Measurements from ENCODE around the gene PXMP4. TPM values are rescaled to one million over a fixed set of nuclear protein-coding genes. Genes with fewer than 3 reads are reported as not detected.
A peak's percentile ranks its signal among the peaks of the same experiment; 100 is the strongest.

PXMP4 gene
- total RNA-seq, 4 donors from 2014 or later: 1.6 to 12.0 (median 5.5) TPM

DNA sequence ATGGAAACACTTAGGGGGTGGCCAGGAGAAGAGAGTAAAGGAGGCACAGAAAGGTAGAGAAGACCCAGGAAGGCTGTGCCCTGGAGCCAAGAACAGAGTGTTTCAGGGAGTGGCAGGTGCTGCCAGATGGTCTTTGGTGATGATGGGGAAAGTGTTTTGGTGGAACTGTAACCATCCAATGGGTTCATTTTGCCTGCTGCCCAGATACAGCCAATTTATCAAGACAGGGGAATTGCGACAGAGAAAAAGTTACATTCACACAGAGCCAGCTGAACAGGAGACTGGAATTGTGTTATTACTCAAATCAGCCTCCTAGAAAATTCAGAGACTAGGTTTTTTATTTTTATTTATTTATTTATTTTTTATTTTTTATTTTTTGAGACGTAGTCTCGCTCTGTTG, 16.9 kb upstream of the PXMP4 start:
- no peak overlapping the region for H3K4me3 ChIP-seq
- no peak for DNase-seq
- H3K27me3 ChIP-seq: no peaks in the 10 kb centered on the region
- no peaks in the 10 kb centered on the region for H3K36me3 ChIP-seq
- H3K27ac ChIP-seq: no peak overlapping the region
- in situ Hi-C loops (cut with MboI; ENCODE audit: low pct_ligation_motif_present in 1 of 4, low pct_unique_long_range_greater_than_20kb in 1 of 4, low sequenced_read_pairs in 3 of 4): no loop called here
- intact Hi-C loops (cut with DNase I; ENCODE audit: low total_unique reads): no loop called here
- peaks cover 15% of the 10 kb centered on the region in 2 donors for H3K9me3 ChIP-seq
- 95 to 100% methylated on average over 1 to 3 of the region's 3 CpGs for WGBS, 2 donors (ENCODE audit: low coverage in 1 of 2)
- peaks cover 17 to 24% (median 19%) of the 10 kb centered on the region in 4 donors for H3K4me1 ChIP-seq
- TF ChIP-seq POLR2A (IDR thresholded peaks at IDR 0.05) (no peak), EP300 (IDR thresholded peaks at IDR 0.05; ENCODE audit: low read depth) (no peak), POLR2AphosphoS5 (IDR thresholded peaks at IDR 0.05) (no peak), CTCF (IDR thresholded peaks at IDR 0.05) (no peak)

GRCh38 chr20:33733654-33734576, 13.8 kb upstream of the PXMP4 start:
- peaks cover 17 to 30% (median 22%) of the 10 kb centered on the region in 4 donors for H3K4me1 ChIP-seq
- in situ Hi-C loops (cut with MboI; ENCODE audit: low pct_ligation_motif_present in 1 of 4, low pct_unique_long_range_greater_than_20kb in 1 of 4, low sequenced_read_pairs in 3 of 4): no loop called here
- no peaks in the 10 kb centered on the region for H3K27me3 ChIP-seq
- TF ChIP-seq POLR2AphosphoS5 (IDR thresholded peaks at IDR 0.05): peak; percentile 31 to 75 (median 38)
- no peak for TF ChIP-seq CTCF (IDR thresholded peaks at IDR 0.05)
- H3K36me3 ChIP-seq: no peaks in the 10 kb centered on the region
- whole genome bisulfite sequencing, 2 donors (ENCODE audit: low coverage in 1 of 2): 40 to 48% methylated on average over 4 to 6 of the region's 6 CpGs
- intact Hi-C loops (cut with DNase I; ENCODE audit: low total_unique reads): no loop called here
- DNase-seq: peak; percentile 69
- H3K27ac ChIP-seq: peak overlapping the region; percentile 83 to 99 (median 96)
- H3K4me3 ChIP-seq: peak overlapping the region in 1 of 4 donors; percentile 4
- H3K9me3 ChIP-seq: peaks cover 15% of the 10 kb centered on the region in 2 donors

DNA sequence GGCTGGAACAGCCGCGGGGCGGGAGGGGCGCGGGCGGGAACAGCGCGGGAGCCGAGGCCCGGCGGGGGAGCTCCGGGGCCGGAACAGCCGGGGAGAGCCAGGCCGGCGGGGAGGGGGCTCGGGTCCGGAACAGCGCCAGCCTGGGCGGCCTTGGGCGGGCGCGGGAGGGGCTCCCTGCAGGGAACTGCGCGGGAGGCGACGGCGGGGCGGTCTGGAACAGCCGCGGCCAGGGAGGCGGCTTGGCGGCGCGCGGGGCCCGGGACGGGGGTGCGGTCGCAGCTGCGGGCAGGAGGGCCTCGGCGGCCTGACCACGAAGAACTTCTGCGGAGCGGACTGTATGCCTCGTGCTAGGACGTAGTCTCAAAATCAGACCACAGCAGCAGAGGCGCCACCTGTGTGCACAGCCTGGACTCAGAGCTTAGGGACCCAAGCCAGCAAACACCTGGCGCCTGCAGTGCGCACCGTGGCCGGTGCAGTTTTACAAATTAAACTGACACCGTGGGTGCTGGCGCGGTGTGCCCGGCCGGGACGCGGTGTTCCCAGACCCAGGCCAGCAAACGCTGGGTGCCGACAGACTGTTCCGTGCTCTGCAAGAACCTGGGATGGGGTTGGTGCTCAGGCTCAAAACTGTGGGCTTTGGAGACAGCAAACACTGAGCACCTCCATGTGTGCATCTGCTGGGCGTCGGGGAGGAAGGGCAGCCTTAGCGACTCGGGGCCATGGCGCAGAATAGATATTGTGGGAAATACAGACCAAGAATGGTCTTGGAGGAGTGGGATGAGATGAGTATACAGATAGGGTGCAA, 12.3 kb upstream of the PXMP4 start:
- H3K9me3 ChIP-seq: peaks cover 12 to 13% of the 10 kb centered on the region in 2 donors
- DNase-seq: peak; percentile 92
- peaks cover 17 to 30% (median 22%) of the 10 kb centered on the region in 4 donors for H3K4me1 ChIP-seq
- H3K36me3 ChIP-seq: no peaks in the 10 kb centered on the region
- H3K4me3 ChIP-seq: peak overlapping the region; percentile 44 to 57 (median 50)
- whole genome bisulfite sequencing, 2 donors (ENCODE audit: low coverage in 1 of 2): 4% methylated on average over 41 of the region's 68 CpGs; no CpG with 5 or more reads in 1 of the 2 donors
- intact Hi-C loops (cut with DNase I; ENCODE audit: low total_unique reads): no loop called here
- H3K27me3 ChIP-seq: no peaks in the 10 kb centered on the region
- TF ChIP-seq EP300 (IDR thresholded peaks at IDR 0.05; ENCODE audit: low read depth): no peak
- peak in 2 of 5 experiments; percentile 36 to 44 for TF ChIP-seq CTCF (IDR thresholded peaks at IDR 0.05)
- peak; percentile 51 for TF ChIP-seq POLR2A (IDR thresholded peaks at IDR 0.05)
- TF ChIP-seq POLR2AphosphoS5 (IDR thresholded peaks at IDR 0.05): peak in 1 of 3 donors; percentile 70
- peak overlapping the region; percentile 83 to 99 (median 96) for H3K27ac ChIP-seq
- in situ Hi-C loops (cut with MboI; ENCODE audit: low pct_ligation_motif_present in 1 of 4, low pct_unique_long_range_greater_than_20kb in 1 of 4, low sequenced_read_pairs in 3 of 4): no loop called here

DNA sequence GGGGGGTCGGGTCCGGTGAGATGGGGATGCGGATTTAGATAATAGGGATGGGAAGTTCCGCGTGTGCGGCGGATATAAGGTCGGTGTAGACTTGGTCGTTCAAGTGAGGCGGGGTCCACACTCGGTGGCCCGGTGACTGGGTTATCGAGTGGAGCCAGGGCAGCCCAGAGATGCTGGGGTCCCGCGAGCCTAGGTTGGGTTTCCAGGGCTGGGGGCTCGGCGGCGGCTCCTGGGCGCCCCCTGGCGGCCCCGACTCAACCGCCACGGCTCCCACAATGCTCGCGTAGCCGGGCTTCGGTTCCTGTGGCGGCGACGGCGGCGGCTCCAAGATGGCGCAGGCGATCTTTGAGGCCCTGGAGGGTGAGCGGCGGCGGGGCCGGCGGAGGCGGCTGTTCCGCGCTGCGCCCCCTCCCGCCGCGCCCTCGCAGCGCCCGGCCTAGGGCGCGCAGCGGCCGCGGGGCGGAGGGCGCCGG, 11.6 kb upstream of the PXMP4 start, which contains the start of gene ZNF341:
Gene ZNF341 (plus strand): TSS at position 304 of the 473 bp plus-strand sequence. CDS start 26 bp downstream, at position 330.
- Histone ChIP-seq H3K4me3 (peak within 1 kb of the TSS; percentile 44 to 57 (median 50)), H3K4me1 (peaks cover 17 to 30% (median 22%) of the 10 kb centered on the region in 4 donors), H3K9me3 (peaks cover 6 to 7% of the 10 kb centered on the region in 2 donors), H3K27me3 (no peaks in the 10 kb centered on the region), H3K36me3 (no peaks in the 10 kb centered on the region), H3K27ac (peak within 1 kb of the TSS; percentile 83 to 99 (median 96))
- intact Hi-C loops (cut with DNase I; ENCODE audit: low total_unique reads) (no loop called here), in situ Hi-C loops (cut with MboI; ENCODE audit: low pct_ligation_motif_present in 1 of 4, low pct_unique_long_range_greater_than_20kb in 1 of 4, low sequenced_read_pairs in 3 of 4) (no loop called here)
- WGBS, 2 donors (ENCODE audit: low coverage in 1 of 2): 13% methylated on average over 27 of the region's 57 CpGs; no CpG with 5 or more reads in 1 of the 2 donors
- DNase-seq: peak; percentile 91
- no peak for TF ChIP-seq POLR2A (IDR thresholded peaks at IDR 0.05)
- TF ChIP-seq CTCF (IDR thresholded peaks at IDR 0.05): peak; percentile 85 to 95 (median 90)

Data from transverse colon (tissue), 4 donors.